GM12892 (cell line): Measurements from ENCODE around the gene MT1X.

Source experiments
- POLR2A ChIP-seq: IDR thresholded peaks from 2 replicates; pipeline ENCODE4 v1.6.1; 2011; ENCODE audit warnings: low read depth, low read length, control low read depth
- POLR2AphosphoS5 ChIP-seq: IDR thresholded peaks from 2 replicates; pipeline ENCODE4 v1.6.1; 2011; ENCODE audit warnings: low read depth, low read length, control low read depth

DNA sequence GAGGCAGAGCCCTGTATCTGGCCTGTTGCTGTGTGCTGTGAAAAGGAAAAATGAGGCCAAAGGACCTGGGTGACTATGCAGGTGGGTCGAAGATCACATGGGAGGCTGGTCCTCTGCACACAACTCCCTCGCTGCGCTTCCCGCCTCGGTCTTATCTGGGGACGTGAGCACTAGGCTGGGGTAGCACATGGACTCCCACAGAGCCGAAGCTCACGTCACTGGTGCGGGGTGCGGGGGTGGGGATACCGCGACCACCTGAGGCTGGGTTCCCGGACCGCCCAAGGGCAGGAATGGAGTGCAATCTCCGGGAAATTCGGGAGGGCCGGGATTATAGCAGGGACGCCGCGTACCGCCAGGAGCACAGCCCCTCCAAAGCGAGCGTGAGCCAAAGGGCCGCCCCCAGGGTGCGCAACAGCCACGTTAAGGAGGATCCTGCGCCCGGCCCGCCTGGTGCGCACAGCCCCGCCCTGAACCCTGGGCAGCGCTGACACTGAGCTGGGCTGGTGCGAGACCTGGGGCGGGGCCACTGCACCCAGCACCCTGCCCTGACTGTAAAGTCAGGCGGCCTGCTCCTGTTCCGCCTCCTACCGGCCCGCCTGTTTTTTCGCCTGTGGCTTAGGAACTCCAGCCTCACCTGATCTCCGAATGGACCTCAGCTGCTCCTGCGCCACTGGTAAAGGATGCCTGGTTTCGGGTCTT lies 39.0 kb upstream of the MT1X start:
- TF ChIP-seq POLR2A = no peak
- TF ChIP-seq POLR2AphosphoS5 = no peak
